Neural cell (in vitro differentiated cells): ENCODE results near the gene GTF2B. TPM values are rescaled to one million over a fixed set of nuclear protein-coding genes. Genes with fewer than 3 reads are reported as not detected.
A peak's percentile ranks its signal among the peaks of the same experiment; 100 is the strongest.

Source experiments
- H2AFZ ChIP-seq: fragments of 200-600, 300-800 bp; sonication (generic), shearing (Covaris generic); 2 replicates; pipeline ENCODE4 v1.6.0; 2014; ENCODE audit warnings: low read depth, mild to moderate bottlenecking, antibody characterized with exemption, low read length, moderate library complexity
- H3F3A ChIP-seq: fragments of 200-600 bp; shearing (Covaris generic); 2 replicates; pipeline ENCODE4 v1.6.1; 2016; ENCODE audit warnings: mild to moderate bottlenecking, moderate library complexity, mixed read lengths, antibody characterized with exemption, low read length; ENCODE audit not compliant: insufficient read depth, poor library complexity, severe bottlenecking
- H3K27ac ChIP-seq: fragments of 200-600, 300-800 bp; sonication (generic), shearing (Covaris generic); 2 replicates; pipeline ENCODE4 v1.5.1; 2014; ENCODE audit warnings: mild to moderate bottlenecking, low read length, moderate library complexity
- H3K27me3 ChIP-seq: fragments of 300-800, 200-600 bp; sonication (generic), shearing (Covaris generic); 2 replicates; pipeline ENCODE4 v1.6.0; 2014; ENCODE audit warnings: mild to moderate bottlenecking, low read depth, low read length, moderate library complexity; ENCODE audit not compliant: insufficient read depth
- H3K36me3 ChIP-seq: fragments of 300-800, 200-600 bp; sonication (generic), shearing (Covaris generic); 2 replicates; pipeline ENCODE4 v1.5.1; 2014; ENCODE audit warnings: mild to moderate bottlenecking, antibody characterized with exemption, low read length, moderate library complexity; ENCODE audit not compliant: insufficient read depth
- H3K4me2 ChIP-seq: fragments of 300-800, 200-600 bp; sonication (generic), shearing (Covaris generic); 2 replicates; pipeline ENCODE4 v1.6.0; 2014; ENCODE audit warnings: mild to moderate bottlenecking, low read length
- H3K4me3 ChIP-seq: fragments of 300-800, 200-600 bp; sonication (generic), shearing (Covaris generic); 2 replicates; pipeline ENCODE4 v1.5.1; 2014; ENCODE audit warnings: mild to moderate bottlenecking, low read length, moderate library complexity
- H3K79me2 ChIP-seq: fragments of 200-600 bp; shearing (Covaris generic); replicated peaks from 2 replicates; pipeline ENCODE4 v1.6.0; 2014; ENCODE audit warnings: mild to moderate bottlenecking, low read length, moderate library complexity; ENCODE audit not compliant: insufficient read depth
- H3K9ac ChIP-seq: fragments of 300-800, 200-600 bp; sonication (generic), shearing (Covaris generic); 2 replicates; pipeline ENCODE4 v1.6.1; 2016; ENCODE audit warnings: mild to moderate bottlenecking, low read length, mixed read lengths
- H3K9me2 ChIP-seq: fragments of 200-600 bp; shearing (Covaris generic); 2 replicates; pipeline ENCODE4 v1.6.1; 2016; ENCODE audit warnings: mild to moderate bottlenecking, low read length, mixed read lengths; ENCODE audit not compliant: insufficient read depth
- H3K9me3 ChIP-seq: fragments of 200-600, 300-800 bp; sonication (generic), shearing (Covaris generic); 2 replicates; pipeline ENCODE4 v1.6.1; 2016; ENCODE audit warnings: mild to moderate bottlenecking, mixed run types, low read length, moderate library complexity, mixed read lengths
- H4K20me1 ChIP-seq: fragments of 200-600 bp; shearing (Covaris generic); 2 replicates; pipeline ENCODE4 v1.6.1; 2016; ENCODE audit warnings: mild to moderate bottlenecking, mixed run types; ENCODE audit not compliant: insufficient read depth
- EP300 ChIP-seq: fragments of 450-650 bp; conservative IDR thresholded peaks from 2 replicates; pipeline ENCODE4 v1.6.1; 2014; ENCODE audit warnings: antibody characterized with exemption, mild to moderate bottlenecking, moderate library complexity; ENCODE audit not compliant: poor library complexity, severe bottlenecking
- EZH2 ChIP-seq: fragments of 200-600, 300-800 bp; shearing (Covaris generic), sonication (generic); IDR thresholded peaks from 2 replicates; pipeline ENCODE4 v1.6.1; 2014; ENCODE audit warnings: antibody characterized with exemption, low read length, borderline replicate concordance, mild to moderate bottlenecking; ENCODE audit not compliant: insufficient read depth, poor library complexity, severe bottlenecking
- MXI1 ChIP-seq: fragments of 450-650 bp; conservative IDR thresholded peaks from 2 replicates; pipeline ENCODE4 v1.6.1; 2014; ENCODE audit warnings: antibody characterized with exemption, mild to moderate bottlenecking; ENCODE audit not compliant: poor library complexity, severe bottlenecking
- POLR2AphosphoS5 ChIP-seq: IDR thresholded peaks from 2 replicates; pipeline ENCODE4 v1.6.1; 2012
- RAD21 ChIP-seq: fragments of 450-650 bp; conservative IDR thresholded peaks from 2 replicates; pipeline ENCODE4 v1.6.1; 2014; ENCODE audit warnings: antibody characterized with exemption, mild to moderate bottlenecking, moderate library complexity
- SMC3 ChIP-seq: fragments of 450-650 bp; conservative IDR thresholded peaks from 2 replicates; pipeline ENCODE4 v1.6.1; 2014; ENCODE audit warnings: antibody characterized with exemption, mild to moderate bottlenecking, moderate library complexity; ENCODE audit not compliant: poor library complexity
- TAF1 ChIP-seq: IDR thresholded peaks from 2 replicates; pipeline ENCODE4 v1.6.1; 2012; ENCODE audit warnings: low read depth
- polyA plus RNA-seq: library from polyadenylated mRNA; depleted of rRNA; stranded (reverse); fragments of >200 nt; gene quantifications from 2 replicates; pipeline ENCODE4 v1.2.3, GENCODE V29; 2014
- TF ChIP-seq, protein P1 (sequence below): IDR thresholded peaks from 2 replicates; pipeline ENCODE4 v1.6.1; 2012; ENCODE audit warnings: borderline replicate concordance
- TF ChIP-seq, protein P2 (sequence below): fragments of 450-650 bp; IDR thresholded peaks from 2 replicates; pipeline ENCODE4 v1.5.1; 2014; ENCODE audit warnings: antibody characterized with exemption, mild to moderate bottlenecking, moderate library complexity; ENCODE audit not compliant: poor library complexity, severe bottlenecking

Gene GTF2B
- polyA plus RNA-seq, 1 donor from 2014 or later: 129 TPM

DNA sequence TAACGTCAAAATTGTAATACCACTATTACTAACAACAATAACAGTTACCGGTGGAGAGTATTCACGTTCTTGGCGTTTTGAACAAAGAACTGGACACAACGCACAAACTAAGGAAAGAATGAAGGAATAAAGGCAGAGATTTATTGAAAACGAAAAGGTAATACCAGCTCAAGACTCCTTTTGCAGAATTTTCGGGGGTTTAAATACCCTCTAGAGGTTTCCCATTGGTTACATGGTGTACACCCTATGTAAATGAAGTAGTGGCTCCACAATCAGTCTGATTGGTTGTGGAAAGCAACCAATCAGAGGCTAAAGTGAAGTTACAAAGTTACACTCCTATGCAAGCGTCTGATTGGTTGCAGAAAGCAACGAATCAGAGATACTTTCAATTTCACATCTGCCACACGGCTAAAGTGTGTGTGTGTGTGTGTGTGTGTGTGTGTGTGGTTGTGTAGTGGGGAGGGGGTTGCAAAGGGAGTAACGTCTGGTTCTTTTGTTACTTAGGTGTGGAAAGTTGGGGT is 1.1 kb upstream of the GTF2B start:
- Histone ChIP-seq H3K27ac (peak overlapping the region; percentile 93), H3K4me2 (peak overlapping the region; percentile 53)

DNA sequence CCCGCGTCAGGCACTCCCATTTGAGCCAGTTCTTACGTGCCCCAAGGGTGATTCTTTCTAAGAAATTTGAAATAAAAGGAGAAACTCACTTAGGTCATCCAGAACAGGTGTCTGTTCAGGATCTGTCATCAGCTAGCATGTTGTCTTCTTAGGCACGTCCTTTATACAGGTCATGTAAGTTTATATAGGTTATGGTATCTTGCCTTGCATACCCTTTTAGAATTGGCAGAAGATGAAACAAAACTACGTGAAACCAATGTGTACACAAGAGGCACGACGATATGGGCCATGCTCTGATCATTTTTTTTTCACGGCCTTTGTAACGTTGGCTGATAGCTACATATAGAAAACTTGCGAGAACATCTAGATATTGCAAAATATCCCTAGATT is 579 bp upstream of the GTF2B start:
- no peak for TF ChIP-seq MXI1
- TF ChIP-seq, protein P1, sequence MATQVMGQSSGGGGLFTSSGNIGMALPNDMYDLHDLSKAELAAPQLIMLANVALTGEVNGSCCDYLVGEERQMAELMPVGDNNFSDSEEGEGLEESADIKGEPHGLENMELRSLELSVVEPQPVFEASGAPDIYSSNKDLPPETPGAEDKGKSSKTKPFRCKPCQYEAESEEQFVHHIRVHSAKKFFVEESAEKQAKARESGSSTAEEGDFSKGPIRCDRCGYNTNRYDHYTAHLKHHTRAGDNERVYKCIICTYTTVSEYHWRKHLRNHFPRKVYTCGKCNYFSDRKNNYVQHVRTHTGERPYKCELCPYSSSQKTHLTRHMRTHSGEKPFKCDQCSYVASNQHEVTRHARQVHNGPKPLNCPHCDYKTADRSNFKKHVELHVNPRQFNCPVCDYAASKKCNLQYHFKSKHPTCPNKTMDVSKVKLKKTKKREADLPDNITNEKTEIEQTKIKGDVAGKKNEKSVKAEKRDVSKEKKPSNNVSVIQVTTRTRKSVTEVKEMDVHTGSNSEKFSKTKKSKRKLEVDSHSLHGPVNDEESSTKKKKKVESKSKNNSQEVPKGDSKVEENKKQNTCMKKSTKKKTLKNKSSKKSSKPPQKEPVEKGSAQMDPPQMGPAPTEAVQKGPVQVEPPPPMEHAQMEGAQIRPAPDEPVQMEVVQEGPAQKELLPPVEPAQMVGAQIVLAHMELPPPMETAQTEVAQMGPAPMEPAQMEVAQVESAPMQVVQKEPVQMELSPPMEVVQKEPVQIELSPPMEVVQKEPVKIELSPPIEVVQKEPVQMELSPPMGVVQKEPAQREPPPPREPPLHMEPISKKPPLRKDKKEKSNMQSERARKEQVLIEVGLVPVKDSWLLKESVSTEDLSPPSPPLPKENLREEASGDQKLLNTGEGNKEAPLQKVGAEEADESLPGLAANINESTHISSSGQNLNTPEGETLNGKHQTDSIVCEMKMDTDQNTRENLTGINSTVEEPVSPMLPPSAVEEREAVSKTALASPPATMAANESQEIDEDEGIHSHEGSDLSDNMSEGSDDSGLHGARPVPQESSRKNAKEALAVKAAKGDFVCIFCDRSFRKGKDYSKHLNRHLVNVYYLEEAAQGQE: no peak
- no peak for TF ChIP-seq POLR2AphosphoS5
- TF ChIP-seq, protein P2, sequence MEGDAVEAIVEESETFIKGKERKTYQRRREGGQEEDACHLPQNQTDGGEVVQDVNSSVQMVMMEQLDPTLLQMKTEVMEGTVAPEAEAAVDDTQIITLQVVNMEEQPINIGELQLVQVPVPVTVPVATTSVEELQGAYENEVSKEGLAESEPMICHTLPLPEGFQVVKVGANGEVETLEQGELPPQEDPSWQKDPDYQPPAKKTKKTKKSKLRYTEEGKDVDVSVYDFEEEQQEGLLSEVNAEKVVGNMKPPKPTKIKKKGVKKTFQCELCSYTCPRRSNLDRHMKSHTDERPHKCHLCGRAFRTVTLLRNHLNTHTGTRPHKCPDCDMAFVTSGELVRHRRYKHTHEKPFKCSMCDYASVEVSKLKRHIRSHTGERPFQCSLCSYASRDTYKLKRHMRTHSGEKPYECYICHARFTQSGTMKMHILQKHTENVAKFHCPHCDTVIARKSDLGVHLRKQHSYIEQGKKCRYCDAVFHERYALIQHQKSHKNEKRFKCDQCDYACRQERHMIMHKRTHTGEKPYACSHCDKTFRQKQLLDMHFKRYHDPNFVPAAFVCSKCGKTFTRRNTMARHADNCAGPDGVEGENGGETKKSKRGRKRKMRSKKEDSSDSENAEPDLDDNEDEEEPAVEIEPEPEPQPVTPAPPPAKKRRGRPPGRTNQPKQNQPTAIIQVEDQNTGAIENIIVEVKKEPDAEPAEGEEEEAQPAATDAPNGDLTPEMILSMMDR: no peak
- TF ChIP-seq EP300: no peak
- TF ChIP-seq EZH2: no peak
- TF ChIP-seq RAD21: no peak
- TF ChIP-seq TAF1: no peak
- no peak for TF ChIP-seq SMC3
- H3K27ac ChIP-seq: peak overlapping the region; percentile 93
- peak overlapping the region; percentile 79 for H3K4me3 ChIP-seq

More for the DNA sequence above, 1.1 kb upstream of the GTF2B start:
- no peak for TF ChIP-seq TAF1
- no peaks in the 10 kb centered on the region for H4K20me1 ChIP-seq
- H3K9me3 ChIP-seq: no peaks in the 10 kb centered on the region
- no peaks in the 10 kb centered on the region for H3K9me2 ChIP-seq
- peak overlapping the region; percentile 93 for H3K9ac ChIP-seq
- H2AFZ ChIP-seq: peak overlapping the region; percentile 94
- no peaks in the 10 kb centered on the region for H3K27me3 ChIP-seq
- H3K36me3 ChIP-seq: no peaks in the 10 kb centered on the region
- H3K4me3 ChIP-seq: peak overlapping the region; percentile 79
- peaks cover 34% of the 10 kb centered on the region for H3K79me2 ChIP-seq
- no peaks in the 10 kb centered on the region for H3F3A ChIP-seq

More for the DNA sequence above, 579 bp upstream of the GTF2B start:
- H2AFZ ChIP-seq: peak overlapping the region; percentile 94
- H3K9ac ChIP-seq: peak overlapping the region; percentile 93
- H4K20me1 ChIP-seq: no peaks in the 10 kb centered on the region
- no peaks in the 10 kb centered on the region for H3K27me3 ChIP-seq
- no peaks in the 10 kb centered on the region for H3F3A ChIP-seq
- H3K9me2 ChIP-seq: no peaks in the 10 kb centered on the region
- peaks cover 34% of the 10 kb centered on the region for H3K79me2 ChIP-seq
- H3K4me2 ChIP-seq: peak overlapping the region; percentile 53
- no peaks in the 10 kb centered on the region for H3K9me3 ChIP-seq
- no peaks in the 10 kb centered on the region for H3K36me3 ChIP-seq
